ENCODE results near the gene TP53I3. TPM values are rescaled to one million over a fixed set of nuclear protein-coding genes. Genes with fewer than 3 reads are reported as not detected.

TP53I3 gene
- total and polyA plus RNA-seq, 2 donors (not counting 3 experiments of a cell fraction or from before 2014, with no cell fraction given): 94.2 to 116 TPM

GRCh38 chr2:24121066-24121465 is 36.4 kb upstream of the TP53I3 start:
- no peak overlapping the region for H3K27ac ChIP-seq (ENCODE audit: insufficient read depth, low read depth, low read length)
- no peak for TF ChIP-seq MAX (IDR thresholded peaks at IDR 0.05; ENCODE audit: insufficient read depth, insufficient read length)
- no peak for TF ChIP-seq POLR2A (IDR thresholded peaks at IDR 0.05; ENCODE audit: low read depth, low read length)
- TF ChIP-seq CTCF (IDR thresholded peaks at IDR 0.05; ENCODE audit: extremely low read depth in 1 of 2, insufficient read depth in 1 of 2, low read depth in 1 of 2, low read length in 2 of 2): no peak
- no peak for TF ChIP-seq POLR2AphosphoS5 (IDR thresholded peaks at IDR 0.05; ENCODE audit: insufficient read depth, low read depth, low read length)
- TF ChIP-seq FOS (IDR thresholded peaks at IDR 0.05; ENCODE audit: borderline replicate concordance, insufficient read depth, low read length): no peak
- no peak for TF ChIP-seq JUN (IDR thresholded peaks at IDR 0.05; ENCODE audit: borderline replicate concordance, insufficient read depth, insufficient read length, low read depth)
- no peak for TF ChIP-seq GATA2 (IDR thresholded peaks at IDR 0.05; ENCODE audit: insufficient read depth, insufficient read length, low read depth, low read length)
- no peak for TF ChIP-seq EZH2 (IDR thresholded peaks at IDR 0.05; ENCODE audit: borderline replicate concordance, low read depth, low read length, severe bottlenecking)
- no peak for TF ChIP-seq MYC (IDR thresholded peaks at IDR 0.05; ENCODE audit: low read depth, low read length)
- no TSS peak for BruUV-seq (replicated peaks)
- H3K4me2 ChIP-seq (ENCODE audit: insufficient read depth, low read length): no peak overlapping the region
- H3K4me1 ChIP-seq (ENCODE audit: control insufficient read depth, extremely low read depth, insufficient read depth, low read length): peaks cover 22% of the 10 kb centered on the region
- POLR2A ChIA-PET: no interaction called here
- dilution Hi-C loops (cut with MboI; ENCODE audit: extremely low pct_ligation_motif_present, low sequenced_read_pairs): no loop called here
- no peaks in the 10 kb centered on the region for H3K36me3 ChIP-seq (ENCODE audit: control insufficient read depth in 2 of 2, extremely low read depth in 1 of 2, insufficient read depth in 2 of 2, low read length in 2 of 2)
- FAIRE-seq (no peak), DNase-seq (ENCODE audit: low read depth, low spot score) (no peak)
- CTCF ChIA-PET: interaction anchor here (5.0 kb wide), 1 partner anchor 37 kb away, joined by 43 read pairs; the partner anchor contains the start of gene TP53I3
- intact Hi-C loops (cut with micrococcal nuclease): no loop called here
- H3K9ac ChIP-seq (replicated peaks; ENCODE audit: extremely low read depth, insufficient read depth, low read length): no peak overlapping the region
- H3K9me3 ChIP-seq (replicated peaks; ENCODE audit: control insufficient read depth, insufficient read depth, low read length): no peaks in the 10 kb centered on the region
- peaks cover 2% of the 10 kb centered on the region for H3K79me2 ChIP-seq (ENCODE audit: control insufficient read depth, insufficient read depth, low read length)
- H4K20me1 ChIP-seq (replicated peaks; ENCODE audit: control insufficient read depth, extremely low read depth, insufficient read depth, low read length): no peaks in the 10 kb centered on the region
- H3K9me1 ChIP-seq (replicated peaks; ENCODE audit: control insufficient read depth, extremely low read depth, insufficient read depth, low read length): no peaks in the 10 kb centered on the region
- no peak overlapping the region for H3K4me3 ChIP-seq (replicated peaks in 1 of 3; ENCODE audit: insufficient read depth in 1 of 3, low read depth in 1 of 3, low read length in 3 of 3)
- no peak overlapping the region for H2AFZ ChIP-seq (ENCODE audit: low read depth, low read length)
- H3K27me3 ChIP-seq (ENCODE audit: control insufficient read depth in 2 of 2, insufficient read depth in 2 of 2, low read length in 2 of 2): no peaks in the 10 kb centered on the region
